K562 (cell line): Measurements from ENCODE around the gene BTBD17. TPM values are rescaled to one million over a fixed set of nuclear protein-coding genes. Genes with fewer than 3 reads are reported as not detected.
A peak's percentile ranks its signal among the peaks of the same experiment; 100 is the strongest.

Source experiments
- BHLHE40 ChIP-seq: IDR thresholded peaks from 2 replicates; pipeline ENCODE4 v1.6.1; 2011; ENCODE audit warnings: low read length, improper control_type of control experiment
- CBFA2T2 ChIP-seq: fragments of 450-650 bp; conservative IDR thresholded peaks from 2 replicates; pipeline ENCODE4 v1.6.1; 2017; ENCODE audit warnings: mild to moderate bottlenecking
- FOXJ2 ChIP-seq: fragments of 200-800 bp; sonication (Bioruptor generic); IDR thresholded peaks from 2 replicates; pipeline ENCODE4 v1.6.1; 2016; ENCODE audit warnings: missing genetic modification characterization, missing compliant biosample characterization
- FOXK2 ChIP-seq, 2 experiments: fragments of 450-650 bp; IDR thresholded peaks in 1 of 2; conservative IDR thresholded peaks in 1 of 2; 2 replicates each; pipeline ENCODE4 v1.6.1; 2016; ENCODE audit warnings: low read depth in 2 of 2, mild to moderate bottlenecking in 1 of 2
- GABPA ChIP-seq: fragments of 200-800 bp; sonication (Bioruptor generic); conservative IDR thresholded peaks from 2 replicates; pipeline ENCODE4 v1.6.1; 2016; ENCODE audit warnings: low read depth, missing genetic modification characterization, missing compliant biosample characterization
- MGA ChIP-seq: fragments of 450-650 bp; IDR thresholded peaks from 2 replicates; pipeline ENCODE4 v1.6.1; 2016; ENCODE audit warnings: mild to moderate bottlenecking, moderate library complexity
- NR3C1 ChIP-seq: sonication (generic); formaldehyde crosslinking; IDR thresholded peaks from 2 replicates; pipeline ENCODE4 v1.8.1; 2022; ENCODE audit warnings: missing genetic modification reagents
- PHB ChIP-seq: fragments of 250-450 bp; sonication (Bioruptor Pico); IDR thresholded peaks from 2 replicates; pipeline ENCODE4 v1.5.0; 2021
- RFX5 ChIP-seq: IDR thresholded peaks from 2 replicates; pipeline ENCODE4 v1.6.1; 2011; ENCODE audit warnings: low read depth, mild to moderate bottlenecking, improper control_type of control experiment, low read length
- STAT5A ChIP-seq: IDR thresholded peaks from 2 replicates; pipeline ENCODE4 v1.6.1; 2012; ENCODE audit warnings: low read length, inconsistent platforms, borderline replicate concordance
- USF2 ChIP-seq: sonication (generic); formaldehyde crosslinking; IDR thresholded peaks from 2 replicates; pipeline ENCODE4 v1.5.0; 2020; ENCODE audit warnings: missing genetic modification reagents
- ZBTB26 ChIP-seq: fragments of 450-650 bp; formaldehyde crosslinking; IDR thresholded peaks from 2 replicates; pipeline ENCODE4 v1.4.0; 2022; ENCODE audit warnings: missing genetic modification characterization
- ZNF347 ChIP-seq: fragments of 450-650 bp; formaldehyde crosslinking; IDR thresholded peaks from 2 replicates; pipeline ENCODE4 v1.4.0; 2020; ENCODE audit warnings: low read depth, mild to moderate bottlenecking, moderate library complexity
- ZNF778 ChIP-seq: fragments of 450-650 bp; formaldehyde crosslinking; IDR thresholded peaks from 2 replicates; pipeline ENCODE4 v1.4.0; 2020; ENCODE audit warnings: mild to moderate bottlenecking, moderate library complexity
- polyA plus RNA-seq, 8 experiments: library from polyadenylated mRNA; depleted of rRNA in 4 of 8; stranded (reverse) in 5 of 8; unstranded in 3 of 8; fragments of >200 nt; fragmentation: Nextera tagmentation in 2 of 8; fragmentation: Illumina TruSeq in 1 of 8; extraction: Ambion mirVana in 2 of 8; extraction: Trizol in 1 of 8; gene quantifications; 2 replicates each; pipeline versions ENCODE4 v1.2.1 to v1.2.3, GENCODE V29; 2011 to 2014; ENCODE audit warnings: inconsistent platforms in 1 of 8, missing spikeins in 1 of 8
- total RNA-seq, 7 experiments: library from RNA; depleted of rRNA in 6 of 7; stranded (reverse); fragments of >200 nt in 6 of 7; fragmentation: Illumina TruSeq in 2 of 7; extraction: Trizol in 2 of 7; gene quantifications; 2 replicates each; pipeline versions ENCODE4 v1.2.1 to v1.2.3, GENCODE V29; 2011 to 2021; ENCODE audit warnings: low replicate concordance in 1 of 7

Gene BTBD17
- total and polyA plus RNA-seq, 9 of the 15 experiments (the other 6 are each of a cell fraction or from before 2014, with no cell fraction given): not detected

- TF ChIP-seq ZBTB26 (no peak), CBFA2T2 (0 out of 2 replicates have a peak, but pooled peaks have one; percentile 13), ZNF778 (CRISPR knock-in tag) (no peak), STAT5A (no peak), BHLHE40 (no peak), RFX5 (no peak), FOXJ2 (no peak), ZNF347 (no peak), USF2 (peak; percentile 92), GABPA (tag) (peak; percentile 85), NR3C1 (no peak), FOXK2 (conservative IDR thresholded peaks at IDR 0.05 in 1 of 2, IDR thresholded peaks at IDR 0.05 in 1 of 2; ENCODE audit: low read depth in 2 of 2) (no peak), PHB (CRISPR knock-in tag) (no peak), MGA (no peak)
These were observed 3.0 kb downstream of the BTBD17 start (continued) for GRCh38 chr17:74358697-74359096.
